ENCODE data around the gene FBXL4. TPM values are rescaled to one million over a fixed set of nuclear protein-coding genes. Genes with fewer than 3 reads are reported as not detected.

Gene FBXL4
- total RNA-seq, 1 donor from 2014 or later = 14.4 TPM

GRCh38 chr6:98984121-98984520, 36.4 kb upstream of the FBXL4 start:
- H3K4me1 Mint-ChIP-seq (ENCODE audit: low read depth) = peaks cover 11% of the 10 kb centered on the region
- H3K27ac Mint-ChIP-seq (ENCODE audit: unreplicated experiment) = no peak overlapping the region
- no peaks in the 10 kb centered on the region for H3K9me3 Mint-ChIP-seq (ENCODE audit: low read depth)
- peaks cover 2% of the 10 kb centered on the region for H3K27me3 Mint-ChIP-seq (ENCODE audit: low read depth)
- no peak overlapping the region for H3K4me3 Mint-ChIP-seq (ENCODE audit: unreplicated experiment)
- H3K36me3 Mint-ChIP-seq (ENCODE audit: low read depth) = no peaks in the 10 kb centered on the region
- TF ChIP-seq, protein P1, sequence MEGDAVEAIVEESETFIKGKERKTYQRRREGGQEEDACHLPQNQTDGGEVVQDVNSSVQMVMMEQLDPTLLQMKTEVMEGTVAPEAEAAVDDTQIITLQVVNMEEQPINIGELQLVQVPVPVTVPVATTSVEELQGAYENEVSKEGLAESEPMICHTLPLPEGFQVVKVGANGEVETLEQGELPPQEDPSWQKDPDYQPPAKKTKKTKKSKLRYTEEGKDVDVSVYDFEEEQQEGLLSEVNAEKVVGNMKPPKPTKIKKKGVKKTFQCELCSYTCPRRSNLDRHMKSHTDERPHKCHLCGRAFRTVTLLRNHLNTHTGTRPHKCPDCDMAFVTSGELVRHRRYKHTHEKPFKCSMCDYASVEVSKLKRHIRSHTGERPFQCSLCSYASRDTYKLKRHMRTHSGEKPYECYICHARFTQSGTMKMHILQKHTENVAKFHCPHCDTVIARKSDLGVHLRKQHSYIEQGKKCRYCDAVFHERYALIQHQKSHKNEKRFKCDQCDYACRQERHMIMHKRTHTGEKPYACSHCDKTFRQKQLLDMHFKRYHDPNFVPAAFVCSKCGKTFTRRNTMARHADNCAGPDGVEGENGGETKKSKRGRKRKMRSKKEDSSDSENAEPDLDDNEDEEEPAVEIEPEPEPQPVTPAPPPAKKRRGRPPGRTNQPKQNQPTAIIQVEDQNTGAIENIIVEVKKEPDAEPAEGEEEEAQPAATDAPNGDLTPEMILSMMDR (IDR thresholded peaks at IDR 0.05) = no peak
- no peak for DNase-seq (ENCODE audit: low spot score)

DNA sequence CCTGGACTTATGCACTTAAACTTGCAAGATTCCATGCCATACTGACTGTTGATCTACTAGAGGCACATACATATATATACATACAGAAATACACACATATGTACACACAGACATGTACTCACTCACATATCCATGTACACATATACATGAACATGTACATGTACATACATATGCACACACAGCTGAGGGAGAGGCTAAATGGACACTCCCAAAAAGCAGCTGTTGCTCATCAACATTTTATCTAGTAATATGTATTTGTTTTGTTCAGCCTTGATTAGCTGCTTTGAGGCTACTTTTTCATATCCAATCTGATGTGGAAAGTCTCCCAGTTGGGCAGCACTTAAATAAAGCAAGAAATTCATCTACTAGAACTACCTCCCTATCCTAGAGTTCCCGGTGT, 33.7 kb upstream of the FBXL4 start:
- Mint-ChIP-seq H3K27me3 (ENCODE audit: low read depth) (no peaks in the 10 kb centered on the region), H3K27ac (ENCODE audit: unreplicated experiment) (no peak overlapping the region), H3K4me3 (ENCODE audit: unreplicated experiment) (no peak overlapping the region), H3K4me1 (ENCODE audit: low read depth) (peaks cover 9% of the 10 kb centered on the region), H3K9me3 (ENCODE audit: low read depth) (no peaks in the 10 kb centered on the region), H3K36me3 (ENCODE audit: low read depth) (no peaks in the 10 kb centered on the region)
- TF ChIP-seq, protein P1 (IDR thresholded peaks at IDR 0.05) = no peak
- DNase-seq (ENCODE audit: low spot score) = no peak

DNA sequence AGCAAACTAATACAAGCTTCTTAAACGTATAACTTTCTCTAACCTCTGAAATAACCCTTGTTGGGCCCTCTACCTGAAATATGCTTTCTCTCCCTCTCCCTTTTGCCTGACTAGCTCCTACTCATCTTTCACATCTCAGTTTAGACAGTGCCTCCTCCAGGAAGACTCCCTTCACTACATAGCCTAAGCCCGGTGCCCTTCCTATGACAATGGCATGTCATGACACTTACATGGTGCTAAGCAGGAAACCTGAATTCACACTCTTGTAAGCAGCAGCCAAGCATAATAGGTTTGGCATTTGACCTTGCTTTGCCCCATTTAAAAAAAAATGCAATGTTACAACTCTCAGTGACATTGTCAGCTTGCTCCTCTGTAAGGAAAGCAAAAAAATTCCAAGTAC, 33.1 kb upstream of the FBXL4 start:
- H3K4me1 Mint-ChIP-seq (ENCODE audit: low read depth) = peaks cover 4% of the 10 kb centered on the region
- no peaks in the 10 kb centered on the region for H3K9me3 Mint-ChIP-seq (ENCODE audit: low read depth)
- DNase-seq (ENCODE audit: low spot score) = no peak
- H3K27me3 Mint-ChIP-seq (ENCODE audit: low read depth) = no peaks in the 10 kb centered on the region
- H3K27ac Mint-ChIP-seq (ENCODE audit: unreplicated experiment) = no peak overlapping the region
- TF ChIP-seq, protein P1 (IDR thresholded peaks at IDR 0.05) = no peak
- no peak overlapping the region for H3K4me3 Mint-ChIP-seq (ENCODE audit: unreplicated experiment)
- no peaks in the 10 kb centered on the region for H3K36me3 Mint-ChIP-seq (ENCODE audit: low read depth)

GRCh38 chr6:98977671-98978292, 30.0 kb upstream of the FBXL4 start:
- Mint-ChIP-seq H3K4me3 (ENCODE audit: unreplicated experiment) (no peak overlapping the region), H3K27ac (ENCODE audit: unreplicated experiment) (no peak overlapping the region), H3K36me3 (ENCODE audit: low read depth) (no peaks in the 10 kb centered on the region)

DNA sequence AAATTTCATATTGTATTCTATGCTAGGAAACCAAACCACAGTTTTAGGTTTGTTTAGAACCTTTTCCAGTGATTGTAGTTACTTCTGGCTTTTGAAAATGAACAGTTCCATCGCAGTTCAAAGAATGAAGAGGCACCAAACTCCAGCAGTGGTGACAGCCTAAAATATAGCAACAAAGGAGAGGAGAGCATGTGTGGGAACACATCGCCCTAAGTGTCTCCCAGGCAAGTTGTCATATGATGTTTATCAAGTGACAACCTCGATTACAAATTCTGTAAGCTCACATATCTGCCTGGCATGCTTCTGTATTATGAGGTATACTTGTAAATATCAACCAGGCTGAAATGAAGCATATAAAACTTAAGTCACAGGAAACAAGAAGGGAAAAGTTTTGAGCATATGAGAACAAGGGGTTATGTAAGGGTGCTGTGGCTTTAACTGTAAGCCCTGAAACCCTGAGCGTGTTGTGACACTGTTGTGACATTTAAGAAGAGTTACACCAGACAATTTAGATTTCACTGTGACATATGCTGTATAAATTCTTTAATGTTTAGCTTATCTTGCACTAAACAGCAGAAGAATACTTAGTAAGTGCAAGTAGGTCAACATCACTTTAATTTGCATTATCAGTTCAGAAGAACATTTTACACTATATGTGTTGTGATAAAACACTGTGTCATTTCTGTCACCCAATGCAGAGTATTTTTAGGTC, 29.1 kb upstream of the FBXL4 start:
- Mint-ChIP-seq H3K36me3 (ENCODE audit: low read depth) (no peaks in the 10 kb centered on the region), H3K9me3 (ENCODE audit: low read depth) (no peaks in the 10 kb centered on the region), H3K27me3 (ENCODE audit: low read depth) (peaks cover 3% of the 10 kb centered on the region), H3K27ac (ENCODE audit: unreplicated experiment) (no peak overlapping the region), H3K4me3 (ENCODE audit: unreplicated experiment) (no peak overlapping the region), H3K4me1 (ENCODE audit: low read depth) (no peaks in the 10 kb centered on the region)
- TF ChIP-seq, protein P1 (IDR thresholded peaks at IDR 0.05) = no peak
- no peak for DNase-seq (ENCODE audit: low spot score)

More at GRCh38 chr6:98977671-98978292, 30.0 kb upstream of the FBXL4 start:
- DNase-seq (ENCODE audit: low spot score) = no peak
- Mint-ChIP-seq H3K9me3 (ENCODE audit: low read depth) (no peaks in the 10 kb centered on the region), H3K4me1 (ENCODE audit: low read depth) (no peaks in the 10 kb centered on the region), H3K27me3 (ENCODE audit: low read depth) (peaks cover 3% of the 10 kb centered on the region)
- TF ChIP-seq, protein P1 (IDR thresholded peaks at IDR 0.05) = no peak

Data from chondrocyte (in vitro differentiated cells).